GM19193 (cell line): ENCODE data around the gene OR51F2.

ENCODE experiments used
- POLR2A ChIP-seq: IDR thresholded peaks from 4 replicates; pipeline ENCODE4 v1.6.1; 2011; ENCODE audit not compliant: insufficient read depth, insufficient read length; ENCODE audit errors: extremely low read depth

OR51F2 gene

GRCh38 chr11:4821021-4821420 is at the start of gene OR51F2:
OR51F2 (plus strand) TSS chr11:4821321; CDS start chr11:4821422, 101 bp downstream.
- TF ChIP-seq POLR2A = no peak

GRCh38 chr11:4782454-4782853 is 38.7 kb upstream of the OR51F2 start:
- TF ChIP-seq POLR2A = no peak

GRCh38 chr11:4797206-4797605 is 23.9 kb upstream of the OR51F2 start:
- no peak for TF ChIP-seq POLR2A

GRCh38 chr11:4798427-4799183 is 22.5 kb upstream of the OR51F2 start:
- no peak for TF ChIP-seq POLR2A

- no peak for TF ChIP-seq POLR2A
Measured at GRCh38 chr11:4804280-4804679, 16.8 kb upstream of the OR51F2 start, which contains the start of gene OR52R1. OR52R1 (minus strand) TSS chr11:4804380; CDS start chr11:4804380, 0 bp downstream.

- no peak for TF ChIP-seq POLR2A
Measured at GRCh38 chr11:4808476-4808875, 12.6 kb upstream of the OR51F2 start.

- TF ChIP-seq POLR2A = no peak
Measured at GRCh38 chr11:4809246-4809645, 11.9 kb upstream of the OR51F2 start.

- no peak for TF ChIP-seq POLR2A
Measured at GRCh38 chr11:4825132-4825531, 4.0 kb downstream of the OR51F2 start.

- TF ChIP-seq POLR2A = no peak
Measured at GRCh38 chr11:4826425-4826824, 5.3 kb downstream of the OR51F2 start.

DNA sequence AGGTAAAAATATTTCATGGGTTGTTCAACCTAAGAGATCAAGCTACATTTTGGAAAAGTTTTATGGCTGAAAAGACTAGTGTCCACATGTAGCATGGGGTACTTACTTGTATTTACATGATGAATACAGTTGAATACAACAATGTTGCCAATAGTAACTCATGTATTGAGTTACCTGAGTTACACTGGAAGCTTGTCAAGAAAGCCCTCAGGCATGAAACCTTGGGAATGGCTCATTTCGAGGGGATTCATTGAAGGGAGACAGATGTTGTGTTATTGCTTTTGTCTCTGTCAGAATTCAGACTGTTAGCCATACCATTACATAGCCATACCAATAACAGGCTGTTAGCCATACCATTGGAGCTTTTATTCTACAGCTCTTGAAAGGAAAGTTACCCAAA is 9.2 kb downstream of the OR51F2 start:
- TF ChIP-seq POLR2A = no peak

GRCh38 chr11:4830909-4831308 is 9.8 kb downstream of the OR51F2 start:
- TF ChIP-seq POLR2A = no peak

DNA sequence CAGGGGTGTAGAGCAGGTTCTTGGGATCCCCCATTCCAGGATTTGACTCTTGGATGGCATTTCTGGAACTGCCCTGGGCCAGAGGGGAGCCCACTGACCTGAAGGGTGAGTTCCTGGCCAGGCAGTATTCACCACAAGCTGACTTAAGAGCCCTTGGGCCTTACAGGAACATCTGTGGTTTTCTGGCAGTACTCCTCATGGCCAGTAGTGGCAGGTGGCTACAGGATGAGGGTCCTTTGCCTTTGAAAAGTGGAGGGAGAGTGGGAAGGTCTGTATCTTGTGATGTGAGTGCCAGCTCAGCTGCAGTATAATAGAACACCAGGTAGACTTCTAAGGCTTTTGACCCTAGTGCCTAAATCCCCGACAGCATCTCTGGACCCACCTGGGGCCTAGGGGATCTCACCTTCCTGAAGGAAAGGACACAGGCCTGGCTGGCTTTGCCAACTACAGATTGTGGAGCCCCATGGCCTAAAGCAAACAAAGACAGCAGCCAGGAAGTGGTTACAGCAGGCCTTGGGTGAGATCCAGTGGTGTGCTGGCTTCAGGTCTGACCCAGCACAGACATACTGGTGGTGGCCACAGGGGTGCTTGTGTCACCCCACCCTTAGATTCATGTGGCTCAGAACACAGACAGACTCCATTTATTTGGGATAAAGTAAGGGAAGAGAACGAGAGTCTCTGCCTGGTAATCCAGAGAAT is 18.9 kb downstream of the OR51F2 start:
- TF ChIP-seq POLR2A = no peak

GRCh38 chr11:4848908-4849532 is 27.9 kb downstream of the OR51F2 start, which contains the start of gene OR51S1:
OR51S1 (minus strand) TSS chr11:4849208; CDS start chr11:4849208, 0 bp downstream.
- no peak for TF ChIP-seq POLR2A

DNA sequence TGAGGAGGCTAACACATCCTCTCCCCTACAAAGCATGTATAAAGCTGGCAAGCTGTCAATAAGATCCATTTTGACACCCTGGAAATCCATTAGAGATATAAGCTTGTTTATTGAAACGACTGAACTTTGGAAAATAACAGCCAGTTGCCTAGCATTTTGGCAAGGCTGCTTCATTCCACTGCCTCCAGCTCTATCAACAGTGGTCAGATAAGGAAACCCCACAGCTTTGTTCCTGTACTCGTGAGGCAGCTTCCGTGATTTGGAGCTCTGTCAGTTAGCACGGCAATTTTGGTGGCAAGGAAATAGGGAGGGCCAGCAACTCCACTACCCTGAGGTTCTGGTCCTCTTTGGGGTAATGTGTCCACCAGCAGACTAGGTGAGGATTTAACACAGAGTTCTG is 29.9 kb downstream of the OR51F2 start:
- TF ChIP-seq POLR2A = no peak

DNA sequence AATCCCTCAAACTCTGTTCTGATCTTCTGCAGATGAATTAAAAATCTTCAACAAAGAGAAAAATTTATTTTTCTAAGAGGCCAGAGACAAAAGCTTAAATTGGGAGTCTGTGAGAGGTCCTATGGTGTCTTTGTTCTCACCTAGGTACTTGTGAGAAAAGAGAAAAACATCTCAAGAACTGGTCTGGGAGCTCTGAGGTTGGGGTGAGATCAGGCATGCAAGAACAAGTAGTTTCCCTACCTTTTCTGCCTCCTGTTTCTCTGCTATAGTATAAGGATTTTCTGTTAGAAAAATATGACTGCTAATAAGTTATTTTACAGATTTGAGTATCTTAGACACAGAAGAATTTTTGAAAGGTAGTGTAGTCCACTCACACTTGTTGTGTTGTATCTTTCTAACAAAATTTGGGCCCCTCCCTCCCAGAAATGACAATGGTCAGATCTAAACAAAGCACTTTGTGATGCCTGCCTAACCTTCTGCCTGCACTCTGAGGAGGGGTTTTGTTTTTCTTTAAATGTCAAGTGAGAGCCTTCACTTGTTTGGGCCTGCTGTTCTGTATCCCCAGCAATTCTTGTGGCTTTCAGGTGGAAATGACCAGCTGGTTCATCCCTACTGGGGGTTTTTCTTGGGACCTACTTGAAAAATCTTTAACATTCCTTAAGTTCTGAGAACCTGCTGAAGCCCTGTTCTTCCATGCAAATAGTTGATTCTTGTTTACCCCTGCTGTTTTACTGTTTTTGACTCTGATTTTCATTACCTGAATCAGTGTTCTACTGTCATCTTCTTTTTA is 41.5 kb downstream of the OR51F2 start:
- no peak for TF ChIP-seq POLR2A
